Loucy (cell line): ENCODE results near the gene GUCY1A2.

Experiments used
- H2AFZ ChIP-seq: fragments of 200-600 bp; sonication (generic); 2 replicates; pipeline ENCODE4 v1.6.0; 2016; ENCODE audit warnings: antibody characterized with exemption, mild to moderate bottlenecking, low read length, moderate library complexity
- H3F3A ChIP-seq: fragments of 200-600 bp; 2 replicates; pipeline ENCODE4 v1.6.0; 2016; ENCODE audit warnings: antibody characterized with exemption, low read depth, mild to moderate bottlenecking
- H3K27me3 ChIP-seq: fragments of 200-600 bp; sonication (generic); 2 replicates; pipeline ENCODE4 v1.6.1; 2014; ENCODE audit warnings: low read length, mild to moderate bottlenecking; ENCODE audit not compliant: insufficient read depth, poor library complexity, severe bottlenecking
- H3K36me3 ChIP-seq: fragments of 200-600 bp; sonication (generic); 2 replicates; pipeline ENCODE4 v1.6.1; 2016; ENCODE audit warnings: low read length; ENCODE audit not compliant: insufficient read depth
- H3K4me1 ChIP-seq: fragments of 200-600 bp; sonication (generic); 2 replicates; pipeline ENCODE4 v1.5.1; 2014; ENCODE audit warnings: low read length, mild to moderate bottlenecking; ENCODE audit not compliant: insufficient read depth, poor library complexity, severe bottlenecking
- H3K4me2 ChIP-seq: fragments of 200-600 bp; sonication (generic); 2 replicates; pipeline ENCODE4 v1.6.0; 2014; ENCODE audit warnings: antibody characterized with exemption, low read length, low read depth, mild to moderate bottlenecking; ENCODE audit not compliant: poor library complexity, severe bottlenecking
- H3K4me3 ChIP-seq: fragments of 200-600 bp; sonication (generic); 2 replicates; pipeline ENCODE4 v1.5.1; 2014; ENCODE audit warnings: low read length, mild to moderate bottlenecking, mixed read lengths; ENCODE audit not compliant: poor library complexity, severe bottlenecking
- H3K79me2 ChIP-seq: fragments of 200-600 bp; sonication (generic); 2 replicates; pipeline ENCODE4 v1.6.1; 2014; ENCODE audit warnings: low read length; ENCODE audit not compliant: insufficient read depth
- H3K9ac ChIP-seq: fragments of 200-600 bp; sonication (generic); 2 replicates; pipeline ENCODE4 v1.6.0; 2014; ENCODE audit warnings: mild to moderate bottlenecking, low read depth, low read length, moderate library complexity; ENCODE audit not compliant: poor library complexity, severe bottlenecking
- H3K9me2 ChIP-seq: fragments of 200-600 bp; sonication (generic); replicated peaks from 2 replicates; pipeline ENCODE4 v1.6.1; 2016; ENCODE audit warnings: low read depth, low read length, mixed read lengths
- H3K9me3 ChIP-seq: fragments of 200-600 bp; sonication (generic); 2 replicates; pipeline ENCODE4 v1.6.1; 2014; ENCODE audit warnings: mild to moderate bottlenecking, antibody characterized with exemption, low read length, low read depth; ENCODE audit not compliant: insufficient read depth
- H4K20me1 ChIP-seq: fragments of 200-600 bp; sonication (generic); 2 replicates; pipeline ENCODE4 v1.6.0; 2014; ENCODE audit warnings: antibody characterized with exemption, low read length, mild to moderate bottlenecking; ENCODE audit not compliant: insufficient read depth, poor library complexity, severe bottlenecking
- EZH2phosphoT487 ChIP-seq: fragments of 200-600 bp; IDR thresholded peaks from 2 replicates; pipeline ENCODE4 v1.6.1; 2018; ENCODE audit warnings: antibody characterized with exemption, mild to moderate bottlenecking, moderate library complexity, borderline replicate concordance
- TF ChIP-seq, protein P1 (sequence below): fragments of 200-600 bp; sonication (generic); conservative IDR thresholded peaks from 2 replicates; pipeline ENCODE4 v1.5.1; 2014; ENCODE audit warnings: mild to moderate bottlenecking, antibody characterized with exemption, low read length

The GUCY1A2 gene

DNA sequence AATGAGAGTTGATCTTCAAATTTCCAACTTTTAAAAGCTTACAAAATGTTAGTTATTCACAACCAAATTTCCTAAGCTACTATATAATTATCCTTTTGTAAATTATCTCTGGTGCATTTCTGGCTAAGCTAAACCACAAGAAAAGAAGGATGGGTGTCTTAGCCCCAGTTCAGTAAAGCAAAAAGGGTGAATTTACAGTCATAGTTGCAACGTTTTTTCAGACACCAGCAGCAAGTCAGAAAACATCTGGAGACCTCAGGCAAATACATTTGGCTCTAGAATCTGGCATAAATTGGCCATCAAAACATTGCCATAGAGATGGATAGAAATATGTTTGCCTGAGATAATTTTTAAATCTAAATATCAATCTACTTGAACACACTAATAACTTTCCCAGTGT, 257.0 kb downstream of the GUCY1A2 start:
- no peaks in the 10 kb centered on the region for H3K9me3 ChIP-seq
- H4K20me1 ChIP-seq = no peaks in the 10 kb centered on the region
- no peak overlapping the region for H3K4me2 ChIP-seq
- H2AFZ ChIP-seq = no peak overlapping the region
- no peaks in the 10 kb centered on the region for H3F3A ChIP-seq
- H3K4me3 ChIP-seq = no peak overlapping the region
- no peaks in the 10 kb centered on the region for H3K27me3 ChIP-seq
- H3K9me2 ChIP-seq = no peaks in the 10 kb centered on the region
- H3K36me3 ChIP-seq = no peaks in the 10 kb centered on the region
- no peaks in the 10 kb centered on the region for H3K79me2 ChIP-seq
- H3K9ac ChIP-seq = no peak overlapping the region
- H3K4me1 ChIP-seq = no peaks in the 10 kb centered on the region
- TF ChIP-seq, protein P1, sequence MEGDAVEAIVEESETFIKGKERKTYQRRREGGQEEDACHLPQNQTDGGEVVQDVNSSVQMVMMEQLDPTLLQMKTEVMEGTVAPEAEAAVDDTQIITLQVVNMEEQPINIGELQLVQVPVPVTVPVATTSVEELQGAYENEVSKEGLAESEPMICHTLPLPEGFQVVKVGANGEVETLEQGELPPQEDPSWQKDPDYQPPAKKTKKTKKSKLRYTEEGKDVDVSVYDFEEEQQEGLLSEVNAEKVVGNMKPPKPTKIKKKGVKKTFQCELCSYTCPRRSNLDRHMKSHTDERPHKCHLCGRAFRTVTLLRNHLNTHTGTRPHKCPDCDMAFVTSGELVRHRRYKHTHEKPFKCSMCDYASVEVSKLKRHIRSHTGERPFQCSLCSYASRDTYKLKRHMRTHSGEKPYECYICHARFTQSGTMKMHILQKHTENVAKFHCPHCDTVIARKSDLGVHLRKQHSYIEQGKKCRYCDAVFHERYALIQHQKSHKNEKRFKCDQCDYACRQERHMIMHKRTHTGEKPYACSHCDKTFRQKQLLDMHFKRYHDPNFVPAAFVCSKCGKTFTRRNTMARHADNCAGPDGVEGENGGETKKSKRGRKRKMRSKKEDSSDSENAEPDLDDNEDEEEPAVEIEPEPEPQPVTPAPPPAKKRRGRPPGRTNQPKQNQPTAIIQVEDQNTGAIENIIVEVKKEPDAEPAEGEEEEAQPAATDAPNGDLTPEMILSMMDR = no peak
- no peak for TF ChIP-seq EZH2phosphoT487

DNA sequence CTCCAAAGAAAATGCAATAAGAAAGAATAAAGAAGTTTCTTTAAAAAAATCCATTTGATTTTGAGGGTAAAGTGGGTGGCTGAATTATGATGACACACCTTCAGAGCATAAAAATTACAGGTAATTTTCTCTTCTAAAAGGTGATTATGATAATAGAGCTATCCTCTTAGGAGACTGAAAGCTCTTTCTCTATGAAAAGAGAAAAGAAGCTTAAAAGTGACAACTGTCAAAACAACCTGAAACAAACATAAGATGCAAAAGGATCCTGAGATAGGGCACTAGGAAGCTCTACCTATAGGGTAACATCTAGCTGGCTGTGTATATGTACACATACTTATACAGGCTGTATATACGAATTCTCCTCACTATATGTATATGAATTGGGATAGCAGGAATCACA, 270.2 kb downstream of the GUCY1A2 start:
- no peak overlapping the region for H3K9ac ChIP-seq
- no peaks in the 10 kb centered on the region for H3K4me1 ChIP-seq
- H3K79me2 ChIP-seq = no peaks in the 10 kb centered on the region
- H3K9me3 ChIP-seq = no peaks in the 10 kb centered on the region
- no peak for TF ChIP-seq EZH2phosphoT487
- TF ChIP-seq, protein P1 = no peak
- H4K20me1 ChIP-seq = no peaks in the 10 kb centered on the region
- no peak overlapping the region for H2AFZ ChIP-seq
- H3K9me2 ChIP-seq = no peaks in the 10 kb centered on the region
- H3K36me3 ChIP-seq = no peaks in the 10 kb centered on the region
- H3K4me3 ChIP-seq = no peak overlapping the region
- no peaks in the 10 kb centered on the region for H3K27me3 ChIP-seq
- H3F3A ChIP-seq = no peaks in the 10 kb centered on the region
- no peak overlapping the region for H3K4me2 ChIP-seq

DNA sequence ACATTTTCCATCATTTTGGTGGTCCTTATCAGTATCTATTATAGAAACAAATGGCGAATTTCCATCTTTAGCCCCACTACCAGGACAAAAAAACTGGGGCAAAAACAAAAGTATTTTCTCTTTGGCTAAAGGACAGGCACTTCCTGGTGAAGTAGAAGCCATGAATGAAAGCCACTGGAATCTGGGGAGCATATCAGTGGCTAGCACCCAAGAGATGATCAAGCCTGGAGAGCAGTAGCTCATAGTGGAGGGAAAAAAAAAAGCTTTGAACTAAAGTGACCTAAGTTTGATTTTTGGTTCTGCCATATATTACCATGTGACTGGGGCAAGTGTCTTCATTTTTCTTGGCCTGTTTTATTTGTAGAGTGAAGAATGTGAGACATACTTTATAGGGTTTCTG, 272.3 kb downstream of the GUCY1A2 start:
- H3K4me3 ChIP-seq = no peak overlapping the region
- no peaks in the 10 kb centered on the region for H4K20me1 ChIP-seq
- H3K9ac ChIP-seq = no peak overlapping the region
- H3K9me3 ChIP-seq = no peaks in the 10 kb centered on the region
- H3K4me1 ChIP-seq = no peaks in the 10 kb centered on the region
- H3K79me2 ChIP-seq = no peaks in the 10 kb centered on the region
- H2AFZ ChIP-seq = no peak overlapping the region
- H3F3A ChIP-seq = no peaks in the 10 kb centered on the region
- no peak overlapping the region for H3K4me2 ChIP-seq
- no peaks in the 10 kb centered on the region for H3K36me3 ChIP-seq
- no peak for TF ChIP-seq EZH2phosphoT487
- TF ChIP-seq, protein P1 = no peak
- H3K27me3 ChIP-seq = no peaks in the 10 kb centered on the region
- no peaks in the 10 kb centered on the region for H3K9me2 ChIP-seq
